ENCODE data around the gene ST3GAL2. TPM values are rescaled to one million over a fixed set of nuclear protein-coding genes. Genes with fewer than 3 reads are reported as not detected.

Gene ST3GAL2
- total and polyA plus RNA-seq, 10 of the 15 experiments (the other 5 are each of a cell fraction or from before 2014, with no cell fraction given) = 0.95 to 61.7 (median 25.9) TPM

GRCh38 chr16:70438969-70439862 is at the start of gene ST3GAL2 (continued):
- TF ChIP-seq ZNF592 (IDR thresholded peaks at IDR 0.05) (no peak), HDAC2 (IDR thresholded peaks at IDR 0.05) (no peak), ZNF687 (IDR thresholded peaks at IDR 0.05) (peak; percentile 20; the same call in 1 of the 2 replicates), MEF2B (IDR thresholded peaks at IDR 0.05; ENCODE audit: partially characterized antibody, poor library complexity, severe bottlenecking) (peak; percentile 62), CBX5 (IDR thresholded peaks at IDR 0.05; ENCODE audit: low read depth) (no peak), CHD1 (IDR thresholded peaks at IDR 0.05; ENCODE audit: low read depth, low read length) (no peak), YY1 (IDR thresholded peaks at IDR 0.05; ENCODE audit: low read depth, low read length) (peak; percentile 70; the same call in 1 of the 2 replicates), JUNB (IDR thresholded peaks at IDR 0.05) (no peak), ASH2L (IDR thresholded peaks at IDR 0.05; ENCODE audit: borderline replicate concordance, low read depth) (no peak), DPF2 (IDR thresholded peaks at IDR 0.05) (peak; percentile 38; the same call in 1 of the 2 replicates), SMARCA5 (IDR thresholded peaks at IDR 0.05) (no peak; the same call in 1 of the 2 replicates), E2F8 (IDR thresholded peaks at IDR 0.05; ENCODE audit: low read depth, partially characterized antibody) (no peak), SREBF2 (IDR thresholded peaks at IDR 0.05; ENCODE audit: low read length) (no peak), ZNF24 (IDR thresholded peaks at IDR 0.05) (no peak), IKZF1 (conservative IDR thresholded peaks at IDR 0.05) (peak; percentile 100), RAD21 (IDR thresholded peaks at IDR 0.05; ENCODE audit: insufficient read depth, low read depth, low read length) (no peak), FOS (IDR thresholded peaks at IDR 0.05; ENCODE audit: borderline replicate concordance, extremely low read depth, insufficient read length) (no peak), MYC (IDR thresholded peaks at IDR 0.05; ENCODE audit: insufficient read depth, insufficient read length, insufficient replicate concordance, low read length, severe bottlenecking) (no peak), SUZ12 (IDR thresholded peaks at IDR 0.05; ENCODE audit: unreplicated experiment) (no peak)

Measured in GM12878 (cell line).